ENCODE data around the gene AP2A1.

Gene AP2A1

GRCh38 chr19:49780861-49781260 lies 14.1 kb downstream of the AP2A1 start:
- H3K4me3 ChIP-seq (replicated peaks; ENCODE audit: low read depth, low read length): no peak overlapping the region
- DNase-seq (ENCODE audit: low read depth): no peak
- TF ChIP-seq, protein P1, sequence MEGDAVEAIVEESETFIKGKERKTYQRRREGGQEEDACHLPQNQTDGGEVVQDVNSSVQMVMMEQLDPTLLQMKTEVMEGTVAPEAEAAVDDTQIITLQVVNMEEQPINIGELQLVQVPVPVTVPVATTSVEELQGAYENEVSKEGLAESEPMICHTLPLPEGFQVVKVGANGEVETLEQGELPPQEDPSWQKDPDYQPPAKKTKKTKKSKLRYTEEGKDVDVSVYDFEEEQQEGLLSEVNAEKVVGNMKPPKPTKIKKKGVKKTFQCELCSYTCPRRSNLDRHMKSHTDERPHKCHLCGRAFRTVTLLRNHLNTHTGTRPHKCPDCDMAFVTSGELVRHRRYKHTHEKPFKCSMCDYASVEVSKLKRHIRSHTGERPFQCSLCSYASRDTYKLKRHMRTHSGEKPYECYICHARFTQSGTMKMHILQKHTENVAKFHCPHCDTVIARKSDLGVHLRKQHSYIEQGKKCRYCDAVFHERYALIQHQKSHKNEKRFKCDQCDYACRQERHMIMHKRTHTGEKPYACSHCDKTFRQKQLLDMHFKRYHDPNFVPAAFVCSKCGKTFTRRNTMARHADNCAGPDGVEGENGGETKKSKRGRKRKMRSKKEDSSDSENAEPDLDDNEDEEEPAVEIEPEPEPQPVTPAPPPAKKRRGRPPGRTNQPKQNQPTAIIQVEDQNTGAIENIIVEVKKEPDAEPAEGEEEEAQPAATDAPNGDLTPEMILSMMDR (IDR thresholded peaks at IDR 0.05; ENCODE audit: low read length, missing control alignments): no peak

DNA sequence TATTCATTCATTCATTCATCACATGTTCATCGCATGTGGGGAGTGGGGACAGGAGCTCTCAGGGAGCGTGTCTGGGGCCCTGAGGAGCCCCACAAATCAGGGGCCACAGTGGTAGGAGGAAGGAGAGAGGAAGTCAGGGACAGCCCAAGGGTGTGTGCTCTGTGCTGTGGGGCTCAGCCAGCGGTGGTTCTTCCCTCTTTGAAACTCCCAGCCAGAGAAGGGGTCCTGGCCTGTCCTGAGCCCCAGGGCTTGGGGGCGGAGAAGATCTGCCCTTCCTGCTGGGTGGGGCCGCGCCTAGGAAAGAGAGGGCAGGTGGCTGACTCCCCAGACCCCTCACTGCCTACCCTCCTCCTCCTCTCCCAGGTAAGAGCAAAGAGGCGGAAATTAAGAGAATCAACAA lies 14.6 kb downstream of the AP2A1 start:
- DNase-seq (ENCODE audit: low read depth): no peak
- H3K4me3 ChIP-seq (replicated peaks; ENCODE audit: low read depth, low read length): no peak overlapping the region

DNA sequence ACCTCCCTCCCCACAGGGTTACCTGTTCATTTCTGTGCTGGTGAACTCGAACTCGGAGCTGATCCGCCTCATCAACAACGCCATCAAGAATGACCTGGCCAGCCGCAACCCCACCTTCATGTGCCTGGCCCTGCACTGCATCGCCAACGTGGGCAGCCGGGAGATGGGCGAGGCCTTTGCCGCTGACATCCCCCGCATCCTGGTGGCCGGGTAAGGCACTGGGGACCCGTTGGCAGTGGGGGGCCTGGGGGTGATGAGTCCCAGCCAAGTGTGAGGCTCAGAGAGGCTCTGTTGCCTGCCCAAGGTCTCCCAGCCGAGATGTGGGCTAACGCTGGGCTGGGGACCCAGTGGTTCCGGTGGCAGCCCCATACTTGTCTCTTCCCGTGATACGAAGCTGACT lies 15.7 kb downstream of the AP2A1 start:
- no peak overlapping the region for H3K4me3 ChIP-seq (replicated peaks; ENCODE audit: low read depth, low read length)
- DNase-seq (ENCODE audit: low read depth): no peak
- TF ChIP-seq, protein P1 (IDR thresholded peaks at IDR 0.05; ENCODE audit: low read length, missing control alignments): no peak

More for the DNA sequence above, 14.6 kb downstream of the AP2A1 start:
- TF ChIP-seq, protein P1 (IDR thresholded peaks at IDR 0.05; ENCODE audit: low read length, missing control alignments): no peak

DNA sequence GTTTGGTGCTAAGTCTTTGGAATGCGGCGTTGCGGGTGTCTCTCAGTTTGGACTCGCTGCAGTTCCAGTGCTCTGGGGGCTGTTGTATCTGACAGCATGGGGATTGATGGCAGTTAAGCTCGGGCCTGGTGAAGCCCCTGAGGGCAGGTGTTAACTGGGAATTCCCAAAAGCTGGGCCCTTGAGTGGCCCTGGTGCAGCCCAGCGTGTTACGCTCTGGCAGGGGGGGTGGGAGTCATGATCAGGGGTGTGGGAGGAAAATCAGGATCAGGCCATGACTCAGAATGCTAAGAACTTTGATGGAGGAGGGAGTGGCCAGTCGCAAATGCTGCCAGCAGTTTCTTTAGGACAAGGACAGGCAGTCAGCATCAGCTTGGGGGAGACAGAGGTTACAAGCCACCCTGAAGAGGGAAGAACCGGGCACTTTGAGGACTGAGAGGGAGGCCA lies 19.6 kb downstream of the AP2A1 start:
- TF ChIP-seq, protein P1 (IDR thresholded peaks at IDR 0.05; ENCODE audit: low read length, missing control alignments): no peak
- peak; percentile 49 for DNase-seq (ENCODE audit: low read depth)
- H3K4me3 ChIP-seq (replicated peaks; ENCODE audit: low read depth, low read length): no peak overlapping the region

DNA sequence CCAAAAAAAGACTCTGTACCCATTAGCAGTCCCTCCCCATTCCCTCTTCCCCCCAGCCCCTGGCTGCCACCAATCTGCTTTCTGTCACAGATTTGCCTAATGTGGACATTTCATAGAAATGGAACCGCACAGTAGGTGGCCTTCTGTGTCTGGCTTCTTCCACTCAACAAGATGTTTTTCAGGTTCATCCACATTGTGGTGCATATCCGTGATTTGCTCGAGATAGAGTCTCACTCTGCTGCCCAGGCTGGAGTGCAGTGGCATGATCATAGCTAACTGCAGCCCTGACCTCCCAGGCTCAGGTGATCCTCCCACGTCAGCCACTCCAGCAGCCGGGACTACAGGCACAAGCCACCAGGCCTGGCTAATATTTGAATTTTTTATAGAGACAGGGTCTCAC lies 20.9 kb downstream of the AP2A1 start:
- no peak for DNase-seq (ENCODE audit: low read depth)
- no peak overlapping the region for H3K4me3 ChIP-seq (replicated peaks; ENCODE audit: low read depth, low read length)
- TF ChIP-seq, protein P1 (IDR thresholded peaks at IDR 0.05; ENCODE audit: low read length, missing control alignments): no peak

- no peak overlapping the region for H3K4me3 ChIP-seq (replicated peaks; ENCODE audit: low read depth, low read length)
- no peak for DNase-seq (ENCODE audit: low read depth)
Observed at GRCh38 chr19:49788857-49789256, 22.1 kb downstream of the AP2A1 start.

DNA sequence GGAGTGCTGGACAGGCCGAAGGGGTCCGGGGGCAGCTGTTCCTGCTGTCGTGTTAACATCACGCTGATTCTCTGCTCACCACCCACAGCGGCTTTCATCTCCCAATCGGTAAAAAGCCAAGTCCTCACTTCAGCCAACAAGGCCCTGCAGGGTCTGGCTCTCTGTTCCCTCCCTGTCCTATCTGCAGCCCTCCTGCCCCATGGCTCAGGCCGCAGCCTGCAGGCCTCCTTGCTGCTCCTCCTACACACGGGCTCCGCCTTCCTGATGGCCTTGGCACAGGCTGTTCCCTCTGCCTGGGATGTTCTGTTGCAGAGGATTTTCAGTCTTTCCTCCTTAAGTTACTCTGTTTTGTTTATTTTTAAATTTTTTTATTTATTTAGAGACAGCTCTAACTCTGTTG lies 24.1 kb downstream of the AP2A1 start:
- H3K4me3 ChIP-seq (replicated peaks; ENCODE audit: low read depth, low read length): no peak overlapping the region
- peak; percentile 68 for DNase-seq (ENCODE audit: low read depth)
- TF ChIP-seq, protein P1 (IDR thresholded peaks at IDR 0.05; ENCODE audit: low read length, missing control alignments): no peak

More at GRCh38 chr19:49788857-49789256, 22.1 kb downstream of the AP2A1 start:
- TF ChIP-seq, protein P1 (IDR thresholded peaks at IDR 0.05; ENCODE audit: low read length, missing control alignments): no peak

All from fibroblast of pulmonary artery (primary cell).